ENCODE data around the gene UNC119.
A peak's percentile ranks its signal among the peaks of the same experiment; 100 is the strongest.

The UNC119 gene

GRCh38 chr17:28548417-28549130 is 3.9 kb downstream of the UNC119 start:
- Histone ChIP-seq H3K27ac (ENCODE audit: low read depth, low read length) (no peak overlapping the region), H3K4me1 (ENCODE audit: control insufficient read depth, low read length) (peaks cover 59% of the 10 kb centered on the region), H3K4me3 (ENCODE audit: low read length) (peak overlapping the region; percentile 86), H3K36me3 (ENCODE audit: control insufficient read depth, low read length) (peaks cover 13% of the 10 kb centered on the region), H4K20me1 (ENCODE audit: control insufficient read depth, insufficient read depth, low read depth, low read length) (no peaks in the 10 kb centered on the region), H3K4me2 (ENCODE audit: low read length) (peak overlapping the region; percentile 100), H3K27me3 (ENCODE audit: control insufficient read depth, low read length) (no peaks in the 10 kb centered on the region), H3F3A (ENCODE audit: control insufficient read depth, insufficient read depth) (0 out of 2 replicates have a peak, but pooled peaks cover 5% of the 10 kb centered on the region), H3K79me2 (ENCODE audit: control insufficient read depth, low read length) (peaks cover 12% of the 10 kb centered on the region; the same call in 1 of the 2 replicates), H3K9me2 (replicated peaks; ENCODE audit: control insufficient read depth, low read length) (no peaks in the 10 kb centered on the region), H3K9me3 (ENCODE audit: control insufficient read depth, insufficient read depth, low read length) (no peaks in the 10 kb centered on the region)
- peak; percentile 66 for TF ChIP-seq CTCF (IDR thresholded peaks at IDR 0.05; ENCODE audit: low read depth, low read length, poor library complexity, severe bottlenecking)
- TF ChIP-seq EZH2phosphoT487 (IDR thresholded peaks at IDR 0.05; ENCODE audit: borderline replicate concordance, low read length): no peak

GRCh38 chr17:28547623-28548416 is 4.6 kb downstream of the UNC119 start:
- H3K9me3 ChIP-seq (ENCODE audit: control insufficient read depth, insufficient read depth, low read length): no peaks in the 10 kb centered on the region
- H3K4me1 ChIP-seq (ENCODE audit: control insufficient read depth, low read length): peaks cover 57% of the 10 kb centered on the region
- H3K9me2 ChIP-seq (replicated peaks; ENCODE audit: control insufficient read depth, low read length): no peaks in the 10 kb centered on the region
- H3K36me3 ChIP-seq (ENCODE audit: control insufficient read depth, low read length): peaks cover 8% of the 10 kb centered on the region
- H3K4me2 ChIP-seq (ENCODE audit: low read length): peak overlapping the region; percentile 100
- peaks cover 12% of the 10 kb centered on the region; the same call in 1 of the 2 replicates for H3K79me2 ChIP-seq (ENCODE audit: control insufficient read depth, low read length)
- H3K4me3 ChIP-seq (ENCODE audit: low read length): peak overlapping the region; percentile 86
- no peaks in the 10 kb centered on the region for H4K20me1 ChIP-seq (ENCODE audit: control insufficient read depth, insufficient read depth, low read depth, low read length)
- no peak for TF ChIP-seq EZH2phosphoT487 (IDR thresholded peaks at IDR 0.05; ENCODE audit: borderline replicate concordance, low read length)
- TF ChIP-seq CTCF (IDR thresholded peaks at IDR 0.05; ENCODE audit: low read depth, low read length, poor library complexity, severe bottlenecking): peak; percentile 99
- 0 out of 2 replicates have a peak, but pooled peaks cover 5% of the 10 kb centered on the region for H3F3A ChIP-seq (ENCODE audit: control insufficient read depth, insufficient read depth)
- peak overlapping the region; percentile 80 for H3K27ac ChIP-seq (ENCODE audit: low read depth, low read length)
- no peaks in the 10 kb centered on the region for H3K27me3 ChIP-seq (ENCODE audit: control insufficient read depth, low read length)

GRCh38 chr17:28547096-28547622 is 5.3 kb downstream of the UNC119 start:
- peak overlapping the region; percentile 80 for H3K27ac ChIP-seq (ENCODE audit: low read depth, low read length)
- peaks cover 8% of the 10 kb centered on the region for H3K36me3 ChIP-seq (ENCODE audit: control insufficient read depth, low read length)
- H3K79me2 ChIP-seq (ENCODE audit: control insufficient read depth, low read length): peaks cover 12% of the 10 kb centered on the region; the same call in 1 of the 2 replicates
- no peaks in the 10 kb centered on the region for H3K9me2 ChIP-seq (replicated peaks; ENCODE audit: control insufficient read depth, low read length)
- H3K9me3 ChIP-seq (ENCODE audit: control insufficient read depth, insufficient read depth, low read length): no peaks in the 10 kb centered on the region
- peak overlapping the region; percentile 100 for H3K4me2 ChIP-seq (ENCODE audit: low read length)
- TF ChIP-seq CTCF (IDR thresholded peaks at IDR 0.05; ENCODE audit: low read depth, low read length, poor library complexity, severe bottlenecking) (no peak), EZH2phosphoT487 (IDR thresholded peaks at IDR 0.05; ENCODE audit: borderline replicate concordance, low read length) (no peak)
- peak overlapping the region; percentile 86 for H3K4me3 ChIP-seq (ENCODE audit: low read length)
- 0 out of 2 replicates have a peak, but pooled peaks cover 5% of the 10 kb centered on the region for H3F3A ChIP-seq (ENCODE audit: control insufficient read depth, insufficient read depth)
- H4K20me1 ChIP-seq (ENCODE audit: control insufficient read depth, insufficient read depth, low read depth, low read length): no peaks in the 10 kb centered on the region
- H3K4me1 ChIP-seq (ENCODE audit: control insufficient read depth, low read length): peaks cover 54% of the 10 kb centered on the region
- no peaks in the 10 kb centered on the region for H3K27me3 ChIP-seq (ENCODE audit: control insufficient read depth, low read length)
